Keratinocyte (primary cell): Measurements from ENCODE around the gene FBXO7. TPM values are rescaled to one million over a fixed set of nuclear protein-coding genes. Genes with fewer than 3 reads are reported as not detected.

Source experiments
- DNase-seq: peaks from one replicate; pipeline ENCODE4 v3.0.0-alpha.2; 2011; ENCODE audit warnings: low read depth, missing footprints, low spot score
- FAIRE-seq: peaks from 2 replicates; lab custom pipeline; 2011; peaks lifted over from hg19 to GRCh38; lab: Jason Lieb, UNC
- H2AFZ ChIP-seq: 2 replicates; pipeline ENCODE4 v1.6.0; 2012; ENCODE audit warnings: low read length, control low read depth, inconsistent platforms; ENCODE audit not compliant: control insufficient read depth
- H3K27ac ChIP-seq: 2 replicates; pipeline ENCODE4 v1.5.1; 2011; ENCODE audit warnings: low read length; ENCODE audit not compliant: control insufficient read depth, insufficient read depth
- H3K27me3 ChIP-seq: 3 replicates; pipeline ENCODE4 v1.6.0; 2011; ENCODE audit warnings: low read length; ENCODE audit not compliant: control insufficient read depth, insufficient read depth; ENCODE audit errors: extremely low read depth
- H3K36me3 ChIP-seq, 2 experiments: 2 replicates in 1 of 2; 3 replicates in 1 of 2; pipeline ENCODE4 v1.5.1; 2011; ENCODE audit warnings: low read length in 2 of 2, mild to moderate bottlenecking in 1 of 2; ENCODE audit not compliant: control insufficient read depth in 2 of 2, insufficient read depth in 2 of 2; ENCODE audit errors: extremely low read depth in 1 of 2
- H3K4me1 ChIP-seq: 3 replicates; pipeline ENCODE4 v1.5.1; 2011; ENCODE audit warnings: low read length; ENCODE audit not compliant: control insufficient read depth, insufficient read depth; ENCODE audit errors: extremely low read depth
- H3K4me2 ChIP-seq: 3 replicates; pipeline ENCODE4 v1.6.0; 2011; ENCODE audit warnings: low read depth, low read length; ENCODE audit not compliant: control insufficient read depth, insufficient read depth; ENCODE audit errors: extremely low read depth
- H3K4me3 ChIP-seq, 3 experiments: fragments of 200-600 bp in 1 of 3; sonication (generic) in 1 of 3; 2 replicates in 2 of 3; 3 replicates in 1 of 3; pipeline ENCODE4 v1.5.1; 2011 to 2016; ENCODE audit warnings: low read length in 3 of 3, mild to moderate bottlenecking in 3 of 3, control low read depth in 2 of 3, inconsistent platforms in 1 of 3, low read depth in 1 of 3, mixed read lengths in 1 of 3, mixed run types in 1 of 3, moderate library complexity in 1 of 3; ENCODE audit not compliant: control insufficient read depth in 2 of 3, insufficient read depth in 2 of 3; ENCODE audit errors: extremely low read depth in 1 of 3
- H3K79me2 ChIP-seq: 2 replicates; pipeline ENCODE4 v1.6.0; 2012; ENCODE audit warnings: low read length; ENCODE audit not compliant: control insufficient read depth, insufficient read depth
- H3K9ac ChIP-seq: 3 replicates; pipeline ENCODE4 v1.6.0; 2011; ENCODE audit warnings: low read length; ENCODE audit not compliant: control insufficient read depth, insufficient read depth; ENCODE audit errors: extremely low read depth
- H3K9me1 ChIP-seq: 3 replicates; pipeline ENCODE4 v1.6.0; 2011; ENCODE audit warnings: low read length; ENCODE audit not compliant: control insufficient read depth, insufficient read depth; ENCODE audit errors: extremely low read depth
- H3K9me3 ChIP-seq: 2 replicates; pipeline ENCODE4 v1.5.1; 2012; ENCODE audit warnings: low read depth, low read length; ENCODE audit not compliant: control insufficient read depth
- H4K20me1 ChIP-seq: 3 replicates; pipeline ENCODE4 v1.6.0; 2011; ENCODE audit warnings: low read length; ENCODE audit not compliant: control insufficient read depth, insufficient read depth; ENCODE audit errors: extremely low read depth
- EZH2 ChIP-seq: IDR thresholded peaks from one replicate; pipeline ENCODE4 v1.6.1; 2012; ENCODE audit warnings: inconsistent platforms, mild to moderate bottlenecking, low read length, moderate library complexity
- dilution Hi-C: fragments of 300-500 bp; cut with MboI; formaldehyde crosslinking; loops from one replicate; pipeline ENCODE4 v1.7.0; 2020; ENCODE audit warnings: low sequenced_read_pairs; ENCODE audit not compliant: extremely low pct_ligation_motif_present
- polyA plus RNA-seq, 5 experiments: library from polyadenylated mRNA; depleted of rRNA in 3 of 5; stranded (reverse) in 3 of 5; stranded (forward) in 1 of 5; unstranded in 1 of 5; fragments of >200 nt; gene quantifications; 1 replicate in 1 of 5; 2 replicates in 3 of 5; 3 replicates in 1 of 5; pipeline versions ENCODE4 v1.2.1 to v1.2.3, GENCODE V29; 2011 to 2012; ENCODE audit warnings: missing spikeins in 2 of 5, low read depth in 1 of 5, low replicate concordance in 1 of 5
- TF ChIP-seq, protein P1 (sequence below), 3 experiments: IDR thresholded peaks in 1 of 3; conservative IDR thresholded peaks in 1 of 3; optimal IDR thresholded peaks in 1 of 3; 2 replicates in 2 of 3; 3 replicates in 1 of 3; pipeline versions ENCODE3 to v1.5.1; 2011; ENCODE audit warnings: low read length in 3 of 3, mild to moderate bottlenecking in 3 of 3, moderate library complexity in 2 of 3, control low read depth in 1 of 3, inconsistent platforms in 1 of 3; ENCODE audit not compliant: insufficient read depth in 2 of 3; ENCODE audit errors: extremely low read depth in 1 of 3

The FBXO7 gene
- polyA plus RNA-seq, 1 donor (not counting 4 experiments of a cell fraction or from before 2014, with no cell fraction given): 106 TPM

DNA sequence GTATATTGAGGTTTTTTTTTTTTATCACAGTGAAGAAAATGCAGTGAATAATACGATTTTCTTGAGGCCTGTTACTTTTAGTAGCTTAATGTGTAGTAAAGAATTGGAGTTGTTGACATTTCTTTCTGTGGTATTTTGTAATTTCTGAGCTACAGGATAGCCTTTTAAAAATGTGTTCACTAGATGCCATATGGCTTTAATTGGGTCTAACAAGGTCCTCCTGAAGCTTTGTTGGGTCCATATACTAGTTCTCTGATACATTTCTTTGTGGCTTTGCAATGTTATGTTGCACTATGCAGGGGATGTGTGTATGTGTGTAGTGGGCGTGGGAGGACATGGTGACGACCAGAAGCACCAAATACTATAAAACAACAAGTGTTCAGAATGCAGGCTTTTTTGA, 25.1 kb downstream of the FBXO7 start:
- Histone ChIP-seq H3K27ac (no peak overlapping the region), H3K4me3 (no peak overlapping the region), H3K9ac (no peak overlapping the region), H2AFZ (no peak overlapping the region), H3K27me3 (no peaks in the 10 kb centered on the region), H3K79me2 (no peaks in the 10 kb centered on the region), H3K36me3 (peaks cover 8% of the 10 kb centered on the region in 2 experiments), H3K4me1 (no peaks in the 10 kb centered on the region), H3K9me1 (no peaks in the 10 kb centered on the region), H3K4me2 (no peak overlapping the region), H3K9me3 (no peaks in the 10 kb centered on the region), H4K20me1 (no peaks in the 10 kb centered on the region)
- dilution Hi-C loops: loop anchor here (25.0 kb wide), 1 partner anchor 288 kb away; no protein-coding TSS in a partner anchor
- no peak for FAIRE-seq
- no peak for TF ChIP-seq EZH2
- TF ChIP-seq, protein P1, sequence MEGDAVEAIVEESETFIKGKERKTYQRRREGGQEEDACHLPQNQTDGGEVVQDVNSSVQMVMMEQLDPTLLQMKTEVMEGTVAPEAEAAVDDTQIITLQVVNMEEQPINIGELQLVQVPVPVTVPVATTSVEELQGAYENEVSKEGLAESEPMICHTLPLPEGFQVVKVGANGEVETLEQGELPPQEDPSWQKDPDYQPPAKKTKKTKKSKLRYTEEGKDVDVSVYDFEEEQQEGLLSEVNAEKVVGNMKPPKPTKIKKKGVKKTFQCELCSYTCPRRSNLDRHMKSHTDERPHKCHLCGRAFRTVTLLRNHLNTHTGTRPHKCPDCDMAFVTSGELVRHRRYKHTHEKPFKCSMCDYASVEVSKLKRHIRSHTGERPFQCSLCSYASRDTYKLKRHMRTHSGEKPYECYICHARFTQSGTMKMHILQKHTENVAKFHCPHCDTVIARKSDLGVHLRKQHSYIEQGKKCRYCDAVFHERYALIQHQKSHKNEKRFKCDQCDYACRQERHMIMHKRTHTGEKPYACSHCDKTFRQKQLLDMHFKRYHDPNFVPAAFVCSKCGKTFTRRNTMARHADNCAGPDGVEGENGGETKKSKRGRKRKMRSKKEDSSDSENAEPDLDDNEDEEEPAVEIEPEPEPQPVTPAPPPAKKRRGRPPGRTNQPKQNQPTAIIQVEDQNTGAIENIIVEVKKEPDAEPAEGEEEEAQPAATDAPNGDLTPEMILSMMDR (optimal IDR thresholded peaks at IDR 0.05 in 1 of 3, IDR thresholded peaks at IDR 0.05 in 1 of 3, conservative IDR thresholded peaks at IDR 0.05 in 1 of 3; ENCODE audit: extremely low read depth in 1 of 3, insufficient read depth in 2 of 3, low read length in 3 of 3): no peak
- DNase-seq: no peak

DNA sequence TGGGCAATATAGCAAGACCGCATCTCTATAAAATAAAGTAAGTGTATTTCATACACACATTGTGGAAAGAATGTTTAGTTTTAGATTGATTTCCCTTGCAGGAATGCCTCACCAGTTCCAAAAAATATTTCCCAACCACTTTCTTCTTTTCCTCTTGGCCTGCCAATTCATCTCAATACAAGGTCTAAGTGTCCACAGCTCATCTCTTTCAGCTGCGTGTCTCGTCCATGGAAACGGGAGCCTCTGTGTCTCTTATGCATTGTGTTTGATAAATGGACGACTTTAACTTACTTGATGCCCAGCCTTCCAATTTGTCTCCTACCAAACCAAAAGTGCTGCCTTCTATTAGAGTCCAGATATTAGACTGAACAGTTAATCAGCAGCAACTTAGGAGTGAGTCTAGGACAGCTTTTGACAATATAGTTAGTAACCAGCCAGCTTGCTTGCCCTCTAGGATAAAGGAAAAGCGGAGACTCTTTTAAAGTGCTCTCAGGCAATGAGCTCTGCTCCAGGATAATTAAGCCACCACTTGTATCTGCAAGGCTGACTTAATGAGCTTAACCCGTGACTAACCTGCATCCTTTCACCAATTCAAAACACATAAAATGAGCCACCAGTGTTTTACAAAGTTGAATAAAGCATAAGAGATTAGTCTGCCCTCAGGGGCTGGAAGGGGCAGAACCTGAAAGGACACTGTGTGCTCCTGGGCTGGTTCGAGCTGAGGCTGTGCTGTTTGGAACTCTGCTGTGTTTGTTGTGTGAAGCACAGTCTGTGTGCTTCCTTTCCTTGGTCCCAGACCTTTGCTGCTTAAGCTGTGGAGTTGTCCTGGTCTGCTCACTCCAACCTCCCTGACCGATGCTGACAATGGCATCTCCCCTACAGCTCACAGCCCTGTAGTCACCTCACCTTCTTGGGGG, 27.5 kb downstream of the FBXO7 start:
- Histone ChIP-seq H4K20me1 (no peaks in the 10 kb centered on the region), H3K4me2 (no peak overlapping the region), H3K9ac (no peak overlapping the region), H3K9me3 (no peaks in the 10 kb centered on the region), H3K36me3 (peaks cover 2 to 4% of the 10 kb centered on the region in 2 experiments), H3K27me3 (no peaks in the 10 kb centered on the region), H2AFZ (no peak overlapping the region), H3K9me1 (no peaks in the 10 kb centered on the region), H3K4me3 (no peak overlapping the region), H3K27ac (no peak overlapping the region), H3K79me2 (no peaks in the 10 kb centered on the region), H3K4me1 (no peaks in the 10 kb centered on the region)
- DNase-seq (no peak), FAIRE-seq (peak; percentile 61)
- dilution Hi-C loops: loop anchor here (25.0 kb wide), 1 partner anchor 285 kb away; no protein-coding TSS in a partner anchor
- TF ChIP-seq, protein P1 (optimal IDR thresholded peaks at IDR 0.05 in 1 of 3, IDR thresholded peaks at IDR 0.05 in 1 of 3, conservative IDR thresholded peaks at IDR 0.05 in 1 of 3; ENCODE audit: extremely low read depth in 1 of 3, insufficient read depth in 2 of 3, low read length in 3 of 3): no peak
- TF ChIP-seq EZH2: no peak
